Suprapubic skin (tissue), 4 donors: ENCODE results near the gene ANKRD13D.

Source experiments
- CTCF ChIP-seq, 2 donors: fragments of 200-600 bp in 1 of 2; fragments of 450-650 bp in 1 of 2; sonication (generic) in 1 of 2; IDR thresholded peaks; one replicate each; pipeline ENCODE4 v1.5.1; 2016 to 2019; ENCODE audit warnings: antibody characterized with exemption in 2 of 2, mild to moderate bottlenecking in 1 of 2, moderate library complexity in 1 of 2
- EP300 ChIP-seq: sonication (generic); formaldehyde crosslinking; IDR thresholded peaks from one replicate; pipeline ENCODE4 v1.6.1; 2017; ENCODE audit warnings: antibody characterized with exemption
- POLR2AphosphoS5 ChIP-seq, 3 donors: sonication (generic); formaldehyde crosslinking; IDR thresholded peaks; one replicate each; pipeline ENCODE4 v1.6.1; 2017; ENCODE audit warnings: antibody characterized with exemption in 3 of 3

- TF ChIP-seq CTCF (IDR thresholded peaks at IDR 0.05) (no peak), EP300 (no peak), POLR2AphosphoS5 (IDR thresholded peaks at IDR 0.05) (no peak)
Measured at GRCh38 chr11:67301951-67302516, 12.9 kb downstream of the ANKRD13D start.
